Body of pancreas (tissue), 4 donors: ENCODE results near the gene TAF11L13. TPM values are rescaled to one million over a fixed set of nuclear protein-coding genes. Genes with fewer than 3 reads are reported as not detected.

Experiments used
- ATAC-seq: fragments of 150-250 bp; one replicate; pipeline ENCODE4 v1.9.1; 2016
- DNase-seq, 4 donors: peaks; one replicate each; pipeline ENCODE4 v3.0.0-alpha.2; 2019
- H3K27ac ChIP-seq, 4 donors: fragments of 200-600 bp; sonication (generic); 1 replicate in 3 of 4; 2 replicates in 1 of 4; pipeline versions ENCODE4 v1.5.1 to v1.6.1; 2016 to 2019; ENCODE audit warnings: mild to moderate bottlenecking in 1 of 4, mixed read lengths in 1 of 4, moderate library complexity in 1 of 4
- H3K27me3 ChIP-seq, 2 donors: fragments of 200-600 bp; sonication (generic); one replicate each; pipeline ENCODE4 v1.6.0; 2016; ENCODE audit warnings: mild to moderate bottlenecking in 1 of 2
- H3K36me3 ChIP-seq, 2 donors: fragments of 200-600 bp; sonication (generic); replicated peaks in 1 of 2; 2 replicates each; pipeline ENCODE4 v1.5.1; 2016; ENCODE audit warnings: low read depth in 2 of 2; ENCODE audit not compliant: insufficient read depth in 1 of 2
- H3K4me1 ChIP-seq: fragments of 200-600 bp; sonication (generic); one replicate; pipeline ENCODE4 v1.6.0; 2016
- H3K4me3 ChIP-seq, 2 donors: fragments of 200-600 bp; sonication (generic); 1 replicate in 1 of 2; 2 replicates in 1 of 2; pipeline ENCODE4 v1.5.1; 2016 to 2019
- H3K9me3 ChIP-seq, 3 donors: fragments of 200-600 bp; sonication (generic); 1 replicate in 2 of 3; 2 replicates in 1 of 3; pipeline ENCODE4 v1.5.1; 2016
- POLR2A ChIP-seq, 3 donors: fragments of 450-650 bp; IDR thresholded peaks; one replicate each; pipeline ENCODE4 v1.6.1; 2016; ENCODE audit warnings: antibody characterized with exemption in 3 of 3, mild to moderate bottlenecking in 2 of 3
- WGBS, 2 donors: methylation state at CpG; one replicate each; pipeline ENCODE4 v1.1.5; 2017; 5-methylcytosine and 5-hydroxymethylcytosine counted together
- intact Hi-C: fragments of 100-400 bp; cut with DNase I; formaldehyde crosslinking; loops from one replicate; pipeline ENCODE4 v1.15.1; 2023
- total RNA-seq, 2 donors: library from RNA; depleted of rRNA; stranded (reverse); fragments of >200 nt; gene quantifications; one replicate each; pipeline ENCODE4 v1.1.0, GENCODE V29; 2016
- TF ChIP-seq, protein P1 (sequence below), 7 experiments: fragments of 450-650 bp in 4 of 7; fragments of 200-600 bp in 3 of 7; sonication (generic) in 3 of 7; IDR thresholded peaks; one replicate each; pipeline ENCODE4 v1.5.1; 2016 to 2019; ENCODE audit warnings: antibody characterized with exemption in 7 of 7

Gene TAF11L13
- total RNA-seq, 2 donors from 2014 or later: not detected

DNA sequence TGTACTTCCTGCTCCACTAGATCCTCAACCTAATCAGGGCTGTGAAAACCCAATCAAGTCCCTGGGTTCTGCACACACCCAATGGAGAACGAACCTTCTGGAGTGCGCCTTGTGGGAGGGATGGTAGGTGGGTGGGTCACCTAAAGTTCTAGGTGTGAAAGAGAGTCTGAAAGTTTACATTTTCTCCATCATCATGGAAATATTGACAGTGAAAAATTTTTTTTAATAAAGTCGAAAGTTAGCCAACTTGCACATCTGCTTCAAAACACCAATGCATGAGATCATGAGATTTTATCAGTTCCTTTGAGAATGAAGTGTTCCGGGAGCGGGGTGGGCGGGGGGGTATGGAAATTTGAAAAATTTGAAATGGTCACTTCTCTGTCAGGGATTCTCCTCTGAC, 24.0 kb downstream of the TAF11L13 start:
- intact Hi-C loops: no loop called here
- no peak for ATAC-seq
- no peaks in the 10 kb centered on the region for H3K9me3 ChIP-seq
- no peak for TF ChIP-seq POLR2A (IDR thresholded peaks at IDR 0.05)
- TF ChIP-seq, protein P1, sequence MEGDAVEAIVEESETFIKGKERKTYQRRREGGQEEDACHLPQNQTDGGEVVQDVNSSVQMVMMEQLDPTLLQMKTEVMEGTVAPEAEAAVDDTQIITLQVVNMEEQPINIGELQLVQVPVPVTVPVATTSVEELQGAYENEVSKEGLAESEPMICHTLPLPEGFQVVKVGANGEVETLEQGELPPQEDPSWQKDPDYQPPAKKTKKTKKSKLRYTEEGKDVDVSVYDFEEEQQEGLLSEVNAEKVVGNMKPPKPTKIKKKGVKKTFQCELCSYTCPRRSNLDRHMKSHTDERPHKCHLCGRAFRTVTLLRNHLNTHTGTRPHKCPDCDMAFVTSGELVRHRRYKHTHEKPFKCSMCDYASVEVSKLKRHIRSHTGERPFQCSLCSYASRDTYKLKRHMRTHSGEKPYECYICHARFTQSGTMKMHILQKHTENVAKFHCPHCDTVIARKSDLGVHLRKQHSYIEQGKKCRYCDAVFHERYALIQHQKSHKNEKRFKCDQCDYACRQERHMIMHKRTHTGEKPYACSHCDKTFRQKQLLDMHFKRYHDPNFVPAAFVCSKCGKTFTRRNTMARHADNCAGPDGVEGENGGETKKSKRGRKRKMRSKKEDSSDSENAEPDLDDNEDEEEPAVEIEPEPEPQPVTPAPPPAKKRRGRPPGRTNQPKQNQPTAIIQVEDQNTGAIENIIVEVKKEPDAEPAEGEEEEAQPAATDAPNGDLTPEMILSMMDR (IDR thresholded peaks at IDR 0.05): no peak
- H3K27ac ChIP-seq: no peak overlapping the region
- no peaks in the 10 kb centered on the region for H3K4me1 ChIP-seq
- DNase-seq: no peak
- WGBS, 2 donors: 51 to 55% methylated on average over 6 of the region's 6 CpGs
- H3K36me3 ChIP-seq: no peaks in the 10 kb centered on the region
- H3K27me3 ChIP-seq: no peaks in the 10 kb centered on the region
- no peak overlapping the region for H3K4me3 ChIP-seq

DNA sequence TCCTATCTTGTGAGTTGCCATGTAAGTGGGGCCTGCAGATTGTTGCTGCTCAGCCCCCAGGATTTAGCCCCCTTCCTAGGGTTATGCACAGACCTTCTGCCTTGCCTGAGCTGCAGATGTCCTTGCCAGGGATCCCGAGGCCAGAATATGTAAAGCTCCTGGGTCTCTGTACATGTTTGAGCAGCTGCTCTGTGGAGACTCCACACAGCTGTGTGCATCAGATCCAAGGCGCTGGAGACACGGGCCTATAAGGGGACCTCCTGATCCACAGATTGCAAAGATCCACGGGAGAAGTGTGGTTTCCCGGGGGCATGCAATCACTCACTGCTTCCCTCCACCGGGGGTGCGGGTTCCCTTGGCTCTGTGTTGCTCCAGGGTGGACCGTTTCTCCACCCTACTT, 31.3 kb downstream of the TAF11L13 start:
- Histone ChIP-seq H3K27me3 (no peaks in the 10 kb centered on the region), H3K4me1 (no peaks in the 10 kb centered on the region), H3K4me3 (no peak overlapping the region), H3K36me3 (no peaks in the 10 kb centered on the region), H3K27ac (no peak overlapping the region), H3K9me3 (no peaks in the 10 kb centered on the region)
- no peak for TF ChIP-seq POLR2A (IDR thresholded peaks at IDR 0.05)
- TF ChIP-seq, protein P1 (IDR thresholded peaks at IDR 0.05): no peak
- intact Hi-C loops: no loop called here
- WGBS, 2 donors: 42 to 54% methylated on average over 8 of the region's 8 CpGs
- no peak for DNase-seq
- no peak for ATAC-seq

DNA sequence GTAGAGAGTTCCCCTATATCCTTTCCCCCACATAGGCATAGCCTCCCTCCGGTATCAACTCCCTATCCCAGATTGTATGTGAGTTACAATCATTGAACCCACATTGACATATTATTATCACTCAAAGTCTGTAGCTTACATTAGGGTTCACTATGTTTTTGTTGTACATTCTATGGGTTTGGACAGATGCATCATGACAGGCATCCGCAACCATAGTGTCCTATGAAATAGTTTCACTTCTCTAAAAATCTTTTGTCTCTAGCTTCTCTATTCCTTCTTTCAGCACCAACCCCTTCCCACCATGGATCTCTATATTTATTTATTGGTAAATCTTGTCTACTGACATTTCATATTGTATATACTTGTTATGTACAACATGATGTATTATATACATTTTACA, 33.9 kb downstream of the TAF11L13 start:
- TF ChIP-seq, protein P1 (IDR thresholded peaks at IDR 0.05): no peak
- no peak for TF ChIP-seq POLR2A (IDR thresholded peaks at IDR 0.05)
- no peak overlapping the region for H3K27ac ChIP-seq

DNA sequence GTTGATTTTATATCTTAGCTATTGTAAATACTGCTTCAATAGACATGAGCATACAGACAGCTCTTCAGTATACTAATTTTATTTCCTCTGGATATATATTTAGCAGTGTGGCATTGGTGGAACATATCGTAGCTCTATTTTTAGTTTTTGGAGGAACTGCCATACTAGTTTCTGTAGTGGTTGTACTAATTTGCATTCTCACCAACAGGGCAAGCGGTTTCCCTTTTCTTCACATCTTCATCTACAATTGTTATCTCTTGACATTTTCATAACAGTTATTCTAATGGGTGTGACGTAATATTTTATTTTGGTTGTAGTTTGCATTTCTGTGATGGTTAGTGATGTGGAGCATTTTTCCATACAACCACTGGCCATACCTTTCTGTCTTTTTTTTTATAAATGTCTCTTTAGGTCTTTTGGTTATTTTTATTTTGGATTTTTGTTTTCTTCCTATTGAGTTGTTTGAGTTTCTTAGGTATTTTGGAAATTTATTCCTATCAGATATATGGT, 34.9 kb downstream of the TAF11L13 start:
- no peak for DNase-seq
- WGBS, 2 donors: 78 to 86% methylated on average over 3 of the region's 3 CpGs
- TF ChIP-seq, protein P1 (IDR thresholded peaks at IDR 0.05): no peak
- TF ChIP-seq POLR2A (IDR thresholded peaks at IDR 0.05): no peak
- no peaks in the 10 kb centered on the region for H3K36me3 ChIP-seq
- H3K9me3 ChIP-seq: no peaks in the 10 kb centered on the region
- H3K4me1 ChIP-seq: no peaks in the 10 kb centered on the region
- no peak overlapping the region for H3K27ac ChIP-seq
- ATAC-seq: no peak
- intact Hi-C loops: no loop called here
- no peaks in the 10 kb centered on the region for H3K27me3 ChIP-seq
- H3K4me3 ChIP-seq: no peak overlapping the region

More for the DNA sequence above, 33.9 kb downstream of the TAF11L13 start:
- WGBS, 2 donors: 78 to 89% methylated on average over 2 of the region's 2 CpGs
- ATAC-seq (no peak), DNase-seq (no peak)
- H3K36me3 ChIP-seq: no peaks in the 10 kb centered on the region
- intact Hi-C loops: no loop called here
- no peak overlapping the region for H3K4me3 ChIP-seq
- no peaks in the 10 kb centered on the region for H3K9me3 ChIP-seq
- H3K4me1 ChIP-seq: no peaks in the 10 kb centered on the region
- no peaks in the 10 kb centered on the region for H3K27me3 ChIP-seq

DNA sequence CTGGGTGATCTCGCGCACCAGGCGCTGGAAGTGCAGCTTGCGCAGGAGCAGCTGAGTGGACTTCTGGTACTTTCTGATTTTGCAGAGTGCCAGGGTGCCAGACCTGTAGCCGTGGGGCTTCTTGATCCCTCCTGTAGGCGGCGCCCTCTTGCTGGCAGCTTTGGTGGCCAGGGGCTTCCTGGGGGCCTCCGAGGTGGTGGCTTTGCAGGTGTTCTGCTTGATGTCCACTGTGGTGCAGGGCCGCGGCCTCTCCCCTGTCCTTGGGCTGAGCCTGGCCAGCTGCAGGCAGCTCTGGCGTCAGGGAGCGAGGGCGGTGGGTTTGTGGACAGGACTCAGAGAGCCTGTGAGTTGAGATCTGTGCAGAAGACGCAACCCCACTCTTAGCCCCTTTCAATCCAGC, 38.5 kb downstream of the TAF11L13 start:
- no peaks in the 10 kb centered on the region for H3K9me3 ChIP-seq
- H3K4me1 ChIP-seq: no peaks in the 10 kb centered on the region
- ATAC-seq: no peak
- intact Hi-C loops: no loop called here
- H3K27me3 ChIP-seq: no peaks in the 10 kb centered on the region
- WGBS, 2 donors: 88 to 95% methylated on average over 4 to 13 of the region's 14 CpGs
- TF ChIP-seq, protein P1 (IDR thresholded peaks at IDR 0.05): no peak
- no peak for TF ChIP-seq POLR2A (IDR thresholded peaks at IDR 0.05)
- no peak overlapping the region for H3K4me3 ChIP-seq
- H3K27ac ChIP-seq: no peak overlapping the region
- DNase-seq: no peak
- no peaks in the 10 kb centered on the region for H3K36me3 ChIP-seq
